Activated CD4-positive, alpha-beta T cell treated with anti-CD3 and anti-CD28 coated beads, Interleukin-2, Interleukin-4, amounts not matched to agents 100 ng/mL and 50 ng/mL, durations not matched to agents 16 hours and 8 hours (primary cell): ENCODE data around the gene LRRC47.

Source experiments
- DNase-seq: peaks from one replicate; pipeline ENCODE4 v3.0.0-alpha.2; 2020; ENCODE audit warnings: low spot score

Gene LRRC47

GRCh38 chr1:3796215-3797061 is at the start of gene LRRC47:
Gene LRRC47, minus strand, starts transcription at chr1:3796498. Its CDS starts 22 bp downstream, at chr1:3796476.
- DNase-seq: peak; percentile 95

- no peak for DNase-seq
These were observed 46.6 kb upstream of the LRRC47 start for GRCh38 chr1:3842912-3843311.

GRCh38 chr1:3841491-3841890 is 45.2 kb upstream of the LRRC47 start:
- no peak for DNase-seq

- DNase-seq: no peak
These were observed 42.5 kb upstream of the LRRC47 start for GRCh38 chr1:3838788-3839187.

GRCh38 chr1:3837685-3838084 is 41.4 kb upstream of the LRRC47 start:
- DNase-seq: no peak

GRCh38 chr1:3837200-3837599 is 40.9 kb upstream of the LRRC47 start:
- DNase-seq: no peak

GRCh38 chr1:3836421-3836820 is 40.1 kb upstream of the LRRC47 start:
- DNase-seq: no peak

GRCh38 chr1:3834701-3835100 is 38.4 kb upstream of the LRRC47 start:
- no peak for DNase-seq

- no peak for DNase-seq
These were observed 35.4 kb upstream of the LRRC47 start for GRCh38 chr1:3831689-3832088.

- DNase-seq: no peak
These were observed 32.1 kb upstream of the LRRC47 start for GRCh38 chr1:3828391-3828790.

GRCh38 chr1:3827813-3828307 is 31.6 kb upstream of the LRRC47 start:
- no peak for DNase-seq

- no peak for DNase-seq
These were observed 29.1 kb upstream of the LRRC47 start for GRCh38 chr1:3825356-3825755.

GRCh38 chr1:3824650-3825049 is 28.4 kb upstream of the LRRC47 start:
- no peak for DNase-seq

GRCh38 chr1:3822421-3822820 is 26.1 kb upstream of the LRRC47 start:
- DNase-seq: no peak

- no peak for DNase-seq
These were observed 25.6 kb upstream of the LRRC47 start for GRCh38 chr1:3821908-3822307.

GRCh38 chr1:3821447-3821846 is 25.1 kb upstream of the LRRC47 start:
- no peak for DNase-seq

GRCh38 chr1:3821004-3821403 is 24.7 kb upstream of the LRRC47 start:
- no peak for DNase-seq

- no peak for DNase-seq
These were observed 24.0 kb upstream of the LRRC47 start for GRCh38 chr1:3820316-3820715.

- DNase-seq: no peak
These were observed 23.5 kb upstream of the LRRC47 start for GRCh38 chr1:3819771-3820200.

GRCh38 chr1:3817821-3818597 is 21.7 kb upstream of the LRRC47 start:
- DNase-seq: no peak

- DNase-seq: no peak
These were observed 20.9 kb upstream of the LRRC47 start for GRCh38 chr1:3817138-3817740.

- no peak for DNase-seq
These were observed 20.2 kb upstream of the LRRC47 start for GRCh38 chr1:3816331-3817137.
